Suprapubic skin (tissue), 2 donors: ENCODE results near the gene PANK1.

Experiments
- EP300 ChIP-seq: sonication (generic); formaldehyde crosslinking; IDR thresholded peaks from one replicate; pipeline ENCODE4 v1.6.1; 2017; ENCODE audit warnings: antibody characterized with exemption
- POLR2A ChIP-seq, 2 donors: fragments of 450-650 bp; IDR thresholded peaks; one replicate each; pipeline ENCODE4 v1.6.1; 2017; ENCODE audit warnings: antibody characterized with exemption in 2 of 2, mild to moderate bottlenecking in 2 of 2, moderate library complexity in 2 of 2

DNA sequence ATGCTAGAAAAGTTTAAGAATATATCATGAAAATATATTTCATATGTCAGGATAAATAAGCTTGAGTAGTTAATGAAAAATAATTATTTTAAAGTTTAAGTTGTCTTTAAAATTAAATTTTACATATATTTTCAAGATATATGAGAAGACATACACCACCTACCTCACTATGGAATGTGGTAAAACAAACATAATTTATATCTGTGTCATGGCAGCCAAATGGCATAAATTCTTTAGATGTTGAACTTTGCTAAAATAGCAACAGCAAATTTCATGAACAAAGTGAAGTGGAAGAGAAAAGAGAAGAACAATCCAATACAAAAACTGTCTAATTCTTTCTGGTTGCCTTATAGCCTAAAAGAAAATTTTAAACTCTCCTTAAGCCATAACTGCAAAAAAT, 70.0 kb downstream of the PANK1 start:
- TF ChIP-seq EP300 (no peak), POLR2A (IDR thresholded peaks at IDR 0.05) (no peak)
